A673 (cell line): ENCODE data around the gene ROR1. TPM values are rescaled to one million over a fixed set of nuclear protein-coding genes. Genes with fewer than 3 reads are reported as not detected.

Experiments used
- BruUV-seq: library from RNA; stranded (reverse); fragments of 400-500 nt; replicated peaks from 2 replicates; lab custom pipeline; 2021; lab: Mats Ljungman, UMichigan
- CTCF ChIA-PET: fragments of 300-600 bp; sonication (Branson Sonifier 250); formaldehyde crosslinking; loops from one replicate; lab custom pipeline; 2022; ENCODE audit warnings: antibody characterized with exemption; lab: Charles Lee
- POLR2A ChIA-PET: fragments of 300-600 bp; sonication (Branson Sonifier 250); formaldehyde crosslinking; loops from one replicate; lab custom pipeline; 2022; ENCODE audit warnings: antibody characterized with exemption; ENCODE audit not compliant: low non-redundant PET; lab: Charles Lee
- DNase-seq: peaks from one replicate; pipeline ENCODE4 v3.0.0-alpha.2; 2015; ENCODE audit warnings: low spot score
- H3K27ac ChIP-seq: fragments of 200-600 bp; sonication (generic); 2 replicates; pipeline ENCODE4 v1.5.1; 2016; ENCODE audit warnings: mixed run types, low read depth, mild to moderate bottlenecking, mixed read lengths, antibody characterized with exemption, low read length; ENCODE audit not compliant: poor library complexity, severe bottlenecking
- H3K27me3 ChIP-seq: fragments of 200-600 bp; sonication (generic); replicated peaks from 2 replicates; pipeline ENCODE4 v1.6.1; 2017; ENCODE audit warnings: mixed run types, low read depth, mild to moderate bottlenecking, mixed read lengths, antibody characterized with exemption, low read length; ENCODE audit not compliant: insufficient read depth, poor library complexity
- H3K36me3 ChIP-seq: fragments of 200-600 bp; sonication (generic); 2 replicates; pipeline ENCODE4 v1.6.1; 2016; ENCODE audit warnings: mixed run types, mild to moderate bottlenecking, mixed read lengths, antibody characterized with exemption, low read length; ENCODE audit not compliant: insufficient read depth, poor library complexity, severe bottlenecking
- H3K4me1 ChIP-seq: fragments of 200-600 bp; sonication (generic); 2 replicates; pipeline ENCODE4 v1.6.1; 2017; ENCODE audit warnings: mixed run types, mild to moderate bottlenecking, mixed read lengths, antibody characterized with exemption, low read length; ENCODE audit not compliant: insufficient read depth, poor library complexity, severe bottlenecking
- H3K4me3 ChIP-seq: fragments of 200-600 bp; sonication (generic); 2 replicates; pipeline ENCODE4 v1.5.1; 2016; ENCODE audit warnings: low read depth, mixed run types, mild to moderate bottlenecking, mixed read lengths, low read length; ENCODE audit not compliant: poor library complexity, severe bottlenecking
- H3K9me3 ChIP-seq: fragments of 200-600 bp; sonication (generic); 2 replicates; pipeline ENCODE4 v1.6.1; 2016; ENCODE audit warnings: mixed run types, low read depth, mild to moderate bottlenecking, mixed read lengths, antibody characterized with exemption, low read length; ENCODE audit not compliant: poor library complexity, severe bottlenecking
- CTCF ChIP-seq: fragments of 300-800, 200-600 bp; sonication (generic); conservative IDR thresholded peaks from 2 replicates; pipeline ENCODE4 v1.5.1; 2017; ENCODE audit warnings: low read depth, mild to moderate bottlenecking, antibody characterized with exemption, low read length, moderate library complexity, mixed read lengths
- EZH2 ChIP-seq: fragments of 200-600 bp; sonication (generic); IDR thresholded peaks from 2 replicates; pipeline ENCODE4 v1.6.1; 2017; ENCODE audit warnings: borderline replicate concordance, low read depth, mild to moderate bottlenecking, mixed read lengths, antibody characterized with exemption, low read length; ENCODE audit not compliant: poor library complexity, severe bottlenecking
- intact Hi-C: fragments of 100-400 bp; cut with micrococcal nuclease; formaldehyde crosslinking; loops from one replicate; pipeline ENCODE4 v1.10.0; 2022; ENCODE audit not compliant: unreplicated experiment
- total RNA-seq: library from RNA; stranded (reverse); gene quantifications from 2 replicates; pipeline ENCODE4 v1.2.3, GENCODE V29; 2021

ROR1 gene
- total RNA-seq, 1 experiment from 2014 or later: 7.4 TPM

- no peak for DNase-seq
- Histone ChIP-seq H3K4me1 (peaks cover under 1% of the 10 kb centered on the region), H3K27ac (no peak overlapping the region), H3K36me3 (no peaks in the 10 kb centered on the region), H3K9me3 (no peaks in the 10 kb centered on the region), H3K27me3 (no peaks in the 10 kb centered on the region), H3K4me3 (no peak overlapping the region)
- intact Hi-C loops: loop anchor here (10.0 kb wide), 1 partner anchor 356 kb away; the partner anchor contains the start of gene ROR1
- ChIA-PET POLR2A (no interaction called here), CTCF (no interaction called here)
- no peak for TF ChIP-seq CTCF
- no peak for TF ChIP-seq EZH2
- BruUV-seq: no TSS peak
These were observed 357.3 kb downstream of the ROR1 start for GRCh38 chr1:64131155-64131554.

- TF ChIP-seq CTCF (no peak), EZH2 (no peak)
- Histone ChIP-seq H3K27me3 (no peaks in the 10 kb centered on the region), H3K36me3 (no peaks in the 10 kb centered on the region), H3K9me3 (no peaks in the 10 kb centered on the region), H3K4me3 (no peak overlapping the region), H3K27ac (no peak overlapping the region), H3K4me1 (peaks cover 20% of the 10 kb centered on the region)
- BruUV-seq: no TSS peak
- POLR2A ChIA-PET: no interaction called here
- intact Hi-C loops: loop anchor here (10.0 kb wide), 1 partner anchor 358 kb away; the partner anchor contains the start of gene ROR1
- CTCF ChIA-PET: no interaction called here
- no peak for DNase-seq
These were observed 359.2 kb downstream of the ROR1 start for GRCh38 chr1:64133036-64133435.

GRCh38 chr1:64135462-64136223 lies 361.8 kb downstream of the ROR1 start:
- H3K36me3 ChIP-seq: no peaks in the 10 kb centered on the region
- H3K4me1 ChIP-seq: peaks cover 27% of the 10 kb centered on the region
- ChIA-PET POLR2A (no interaction called here), CTCF (interaction anchor here (2.9 kb wide), 1 partner anchor 444 kb away, joined by 60 read pairs; no protein-coding TSS in a partner anchor)
- DNase-seq: no peak
- H3K9me3 ChIP-seq: no peaks in the 10 kb centered on the region
- H3K27ac ChIP-seq: no peak overlapping the region
- no peak overlapping the region for H3K4me3 ChIP-seq
- TF ChIP-seq EZH2: no peak
- no peak for TF ChIP-seq CTCF
- intact Hi-C loops: loop anchor here (2.0 to 10.0 kb wide), 4 partner anchors 107 to 518 kb away; partner anchors contain the start of gene ROR1
- no peaks in the 10 kb centered on the region for H3K27me3 ChIP-seq
- no TSS peak for BruUV-seq
